Measurements from ENCODE around the gene ITGB6.

DNA sequence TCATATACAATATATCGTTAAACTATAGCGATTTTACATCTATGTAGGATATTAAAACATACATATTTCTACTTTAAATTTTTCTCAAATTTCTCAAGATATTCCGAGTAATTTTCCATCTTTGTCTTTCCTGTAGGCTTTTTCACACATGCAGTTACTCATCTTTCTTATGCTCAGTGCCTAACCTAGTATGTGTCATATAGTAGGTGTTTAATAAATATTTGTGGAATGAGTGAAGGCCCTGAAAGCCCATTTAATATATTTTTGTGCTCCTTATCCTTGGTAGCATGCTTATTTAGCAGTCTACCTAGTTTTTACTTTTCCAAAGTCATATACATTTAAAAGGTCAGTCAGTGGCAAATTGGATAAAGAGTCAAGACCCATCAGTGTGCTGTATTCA is 67.3 kb downstream of the ITGB6 start:
- TF ChIP-seq, protein P1, sequence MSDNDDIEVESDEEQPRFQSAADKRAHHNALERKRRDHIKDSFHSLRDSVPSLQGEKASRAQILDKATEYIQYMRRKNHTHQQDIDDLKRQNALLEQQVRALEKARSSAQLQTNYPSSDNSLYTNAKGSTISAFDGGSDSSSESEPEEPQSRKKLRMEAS (IDR thresholded peaks at IDR 0.05; ENCODE audit: insufficient read depth, insufficient read length): no peak
- TF ChIP-seq, protein P2, sequence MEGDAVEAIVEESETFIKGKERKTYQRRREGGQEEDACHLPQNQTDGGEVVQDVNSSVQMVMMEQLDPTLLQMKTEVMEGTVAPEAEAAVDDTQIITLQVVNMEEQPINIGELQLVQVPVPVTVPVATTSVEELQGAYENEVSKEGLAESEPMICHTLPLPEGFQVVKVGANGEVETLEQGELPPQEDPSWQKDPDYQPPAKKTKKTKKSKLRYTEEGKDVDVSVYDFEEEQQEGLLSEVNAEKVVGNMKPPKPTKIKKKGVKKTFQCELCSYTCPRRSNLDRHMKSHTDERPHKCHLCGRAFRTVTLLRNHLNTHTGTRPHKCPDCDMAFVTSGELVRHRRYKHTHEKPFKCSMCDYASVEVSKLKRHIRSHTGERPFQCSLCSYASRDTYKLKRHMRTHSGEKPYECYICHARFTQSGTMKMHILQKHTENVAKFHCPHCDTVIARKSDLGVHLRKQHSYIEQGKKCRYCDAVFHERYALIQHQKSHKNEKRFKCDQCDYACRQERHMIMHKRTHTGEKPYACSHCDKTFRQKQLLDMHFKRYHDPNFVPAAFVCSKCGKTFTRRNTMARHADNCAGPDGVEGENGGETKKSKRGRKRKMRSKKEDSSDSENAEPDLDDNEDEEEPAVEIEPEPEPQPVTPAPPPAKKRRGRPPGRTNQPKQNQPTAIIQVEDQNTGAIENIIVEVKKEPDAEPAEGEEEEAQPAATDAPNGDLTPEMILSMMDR (IDR thresholded peaks at IDR 0.05; ENCODE audit: extremely low read depth in 1 of 2, insufficient read depth in 1 of 2, low read depth in 1 of 2, low read length in 2 of 2): no peak
- no peak for TF ChIP-seq EZH2 (IDR thresholded peaks at IDR 0.05; ENCODE audit: borderline replicate concordance, low read depth, low read length, severe bottlenecking)
- no peak for TF ChIP-seq JUN (IDR thresholded peaks at IDR 0.05; ENCODE audit: borderline replicate concordance, insufficient read depth, insufficient read length, low read depth)
